ENCODE results near the gene SMIM24.
"Not testable (repeated sequence)": the region's sequence is repeated elsewhere in the genome, so short reads cannot be mapped to it uniquely, and the experiment has no call there.

DNA sequence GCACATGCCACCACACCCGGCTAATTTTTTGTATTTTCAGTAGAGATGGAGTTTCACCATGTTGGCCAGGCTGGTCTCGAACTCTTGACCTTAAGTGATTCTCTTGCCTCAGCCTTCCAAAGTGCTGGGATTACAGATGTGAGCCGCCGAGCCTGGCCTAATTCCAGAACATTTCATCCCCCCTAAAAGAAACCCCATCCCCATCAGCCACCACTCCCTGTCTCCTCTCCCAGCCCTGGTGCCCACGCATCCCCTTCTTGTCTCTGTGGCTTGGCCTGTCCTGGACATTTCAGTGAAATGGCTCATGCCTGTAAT lies 50.0 kb downstream of the SMIM24 start:
- TF ChIP-seq, protein P1, sequence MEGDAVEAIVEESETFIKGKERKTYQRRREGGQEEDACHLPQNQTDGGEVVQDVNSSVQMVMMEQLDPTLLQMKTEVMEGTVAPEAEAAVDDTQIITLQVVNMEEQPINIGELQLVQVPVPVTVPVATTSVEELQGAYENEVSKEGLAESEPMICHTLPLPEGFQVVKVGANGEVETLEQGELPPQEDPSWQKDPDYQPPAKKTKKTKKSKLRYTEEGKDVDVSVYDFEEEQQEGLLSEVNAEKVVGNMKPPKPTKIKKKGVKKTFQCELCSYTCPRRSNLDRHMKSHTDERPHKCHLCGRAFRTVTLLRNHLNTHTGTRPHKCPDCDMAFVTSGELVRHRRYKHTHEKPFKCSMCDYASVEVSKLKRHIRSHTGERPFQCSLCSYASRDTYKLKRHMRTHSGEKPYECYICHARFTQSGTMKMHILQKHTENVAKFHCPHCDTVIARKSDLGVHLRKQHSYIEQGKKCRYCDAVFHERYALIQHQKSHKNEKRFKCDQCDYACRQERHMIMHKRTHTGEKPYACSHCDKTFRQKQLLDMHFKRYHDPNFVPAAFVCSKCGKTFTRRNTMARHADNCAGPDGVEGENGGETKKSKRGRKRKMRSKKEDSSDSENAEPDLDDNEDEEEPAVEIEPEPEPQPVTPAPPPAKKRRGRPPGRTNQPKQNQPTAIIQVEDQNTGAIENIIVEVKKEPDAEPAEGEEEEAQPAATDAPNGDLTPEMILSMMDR (IDR thresholded peaks at IDR 0.05) = not testable (repeated sequence)
- not testable (repeated sequence) for TF ChIP-seq EZH2 (IDR thresholded peaks at IDR 0.05)

Measured in neural progenitor cell (in vitro differentiated cells).